GM19099 (cell line): ENCODE measurements around the gene ELFN1.

Experiments used
- POLR2A ChIP-seq: IDR thresholded peaks from 3 replicates; pipeline ENCODE4 v1.6.1; 2011; ENCODE audit warnings: low read depth; ENCODE audit not compliant: insufficient read length; ENCODE audit errors: extremely low read depth

The ELFN1 gene

DNA sequence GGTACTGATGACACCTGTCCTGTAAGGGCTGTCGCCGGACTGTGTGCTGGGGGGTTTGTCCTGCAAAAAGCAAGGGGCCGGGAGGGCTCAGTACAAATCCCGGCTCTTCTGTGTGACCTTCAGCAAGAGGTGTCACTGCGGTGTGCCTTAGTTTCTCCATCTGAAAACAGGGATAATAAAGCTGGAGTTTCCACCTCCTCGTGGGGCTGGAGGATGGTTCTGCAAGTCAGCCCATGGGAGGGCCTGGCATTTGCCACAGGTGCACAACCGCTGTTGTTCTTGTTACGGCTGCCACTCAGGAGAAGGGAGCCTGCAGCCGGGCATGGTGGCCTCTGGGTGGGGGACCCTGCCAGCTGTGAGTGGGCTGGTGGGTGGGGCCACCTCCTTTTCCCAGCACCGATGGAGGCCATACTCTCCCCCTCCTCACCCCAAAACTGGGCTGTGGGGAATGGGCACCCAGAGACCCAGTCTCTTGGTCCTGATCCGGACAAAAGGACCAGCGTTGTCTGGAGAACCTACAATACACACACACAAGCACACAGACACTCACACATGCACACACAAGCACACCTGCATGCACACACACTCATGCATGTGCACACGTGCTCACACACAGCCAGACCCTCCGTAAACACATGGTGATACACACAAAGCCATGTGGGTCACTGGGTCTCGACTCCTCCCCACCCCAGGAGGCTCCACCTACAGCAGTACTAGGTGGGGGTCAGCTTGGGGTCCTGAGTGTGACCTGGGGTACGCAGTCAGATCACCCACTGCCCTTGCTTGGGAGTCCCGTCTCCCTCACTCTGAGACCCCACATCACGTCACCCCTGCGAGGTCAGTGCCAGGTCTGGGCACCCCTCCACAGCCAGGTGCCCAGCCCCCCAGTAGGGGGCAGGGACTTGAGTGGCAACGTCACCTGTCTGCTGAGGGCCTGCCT is 34.1 kb downstream of the ELFN1 start:
- TF ChIP-seq POLR2A = no peak

GRCh38 chr7:1704811-1705738 is 35.0 kb downstream of the ELFN1 start:
- TF ChIP-seq POLR2A = no peak

GRCh38 chr7:1705856-1706255 is 35.8 kb downstream of the ELFN1 start:
- no peak for TF ChIP-seq POLR2A

- TF ChIP-seq POLR2A = no peak
Observed at GRCh38 chr7:1706381-1706720, 36.3 kb downstream of the ELFN1 start.

- TF ChIP-seq POLR2A = no peak
Observed at GRCh38 chr7:1706721-1707613, 36.9 kb downstream of the ELFN1 start.

DNA sequence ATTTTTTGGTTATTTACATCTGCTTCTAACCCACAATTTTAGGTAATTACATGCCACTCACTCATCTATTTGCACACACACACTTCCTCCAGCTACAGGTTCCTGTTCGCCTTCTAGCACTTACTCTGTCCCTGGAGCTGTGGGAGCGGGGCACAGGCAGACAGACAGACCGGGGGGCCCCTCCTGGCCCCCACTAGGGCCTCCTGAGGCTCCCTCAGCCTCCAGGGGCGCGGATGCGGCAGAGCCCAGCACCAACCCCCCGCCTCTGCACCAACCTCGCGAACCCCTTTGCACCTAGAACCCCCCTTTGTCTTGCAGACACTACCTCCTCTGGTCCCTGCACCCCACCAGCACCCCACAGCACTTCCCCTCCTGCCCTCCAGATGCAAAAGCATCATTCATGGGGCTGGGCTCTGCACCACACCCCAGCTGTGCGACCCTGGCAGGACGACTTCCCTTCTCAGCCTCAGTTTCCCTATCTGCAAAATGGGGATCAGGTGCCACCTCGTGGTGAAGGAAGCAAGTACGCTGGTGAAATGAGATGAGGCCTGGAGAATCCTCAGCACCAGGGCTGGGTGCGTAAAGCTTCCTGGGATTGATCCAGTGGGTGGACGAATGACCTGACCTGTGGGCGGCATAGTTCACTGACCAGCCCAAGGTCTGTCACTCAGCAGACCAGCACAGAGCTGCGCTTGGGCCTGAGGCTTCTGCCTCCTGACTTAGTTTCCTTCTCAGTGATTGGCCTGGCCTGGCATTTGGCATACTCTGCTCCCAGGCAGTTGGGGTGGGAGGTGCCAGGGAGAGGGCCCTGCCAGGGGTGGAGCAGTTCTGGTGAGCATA is 37.9 kb downstream of the ELFN1 start:
- no peak for TF ChIP-seq POLR2A

DNA sequence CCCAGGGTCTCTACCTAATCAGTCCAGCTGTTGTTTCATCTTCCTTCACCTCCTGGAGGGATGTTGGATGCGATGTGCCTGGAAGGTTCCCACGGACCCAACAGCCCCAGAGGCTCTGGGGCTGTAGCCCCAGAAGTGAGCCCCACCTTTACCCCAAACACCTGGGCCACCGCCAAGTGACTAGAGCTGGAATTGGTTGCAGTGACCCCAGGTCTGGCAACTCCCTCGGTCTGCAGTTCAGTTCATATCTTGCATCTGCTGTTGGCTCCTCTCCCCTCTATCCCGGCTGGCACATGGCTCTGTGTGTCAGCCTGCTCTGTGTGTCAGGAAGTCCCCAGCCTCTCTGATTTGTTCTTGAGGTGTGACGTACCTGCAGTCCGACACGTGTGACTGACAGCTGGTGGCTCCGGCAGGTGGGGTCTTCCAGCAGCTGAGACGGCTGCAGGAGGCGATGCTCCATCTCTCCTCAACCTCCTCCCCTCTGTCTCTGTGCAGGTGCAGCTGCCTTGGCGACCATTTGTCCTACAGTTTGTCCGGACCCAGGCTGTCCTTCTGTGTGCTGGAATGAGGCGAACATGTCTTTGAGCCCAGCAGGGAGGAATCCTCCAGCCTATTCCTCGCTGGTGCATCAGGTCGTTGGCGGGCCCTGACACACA is 38.6 kb downstream of the ELFN1 start:
- TF ChIP-seq POLR2A = no peak

GRCh38 chr7:1709281-1709680 is 39.2 kb downstream of the ELFN1 start:
- TF ChIP-seq POLR2A = no peak

- no peak for TF ChIP-seq POLR2A
Observed at GRCh38 chr7:1709900-1710299, 39.8 kb downstream of the ELFN1 start.

GRCh38 chr7:1710936-1711335 is 40.9 kb downstream of the ELFN1 start:
- no peak for TF ChIP-seq POLR2A

- no peak for TF ChIP-seq POLR2A
Observed at GRCh38 chr7:1712907-1713501, 42.9 kb downstream of the ELFN1 start.

DNA sequence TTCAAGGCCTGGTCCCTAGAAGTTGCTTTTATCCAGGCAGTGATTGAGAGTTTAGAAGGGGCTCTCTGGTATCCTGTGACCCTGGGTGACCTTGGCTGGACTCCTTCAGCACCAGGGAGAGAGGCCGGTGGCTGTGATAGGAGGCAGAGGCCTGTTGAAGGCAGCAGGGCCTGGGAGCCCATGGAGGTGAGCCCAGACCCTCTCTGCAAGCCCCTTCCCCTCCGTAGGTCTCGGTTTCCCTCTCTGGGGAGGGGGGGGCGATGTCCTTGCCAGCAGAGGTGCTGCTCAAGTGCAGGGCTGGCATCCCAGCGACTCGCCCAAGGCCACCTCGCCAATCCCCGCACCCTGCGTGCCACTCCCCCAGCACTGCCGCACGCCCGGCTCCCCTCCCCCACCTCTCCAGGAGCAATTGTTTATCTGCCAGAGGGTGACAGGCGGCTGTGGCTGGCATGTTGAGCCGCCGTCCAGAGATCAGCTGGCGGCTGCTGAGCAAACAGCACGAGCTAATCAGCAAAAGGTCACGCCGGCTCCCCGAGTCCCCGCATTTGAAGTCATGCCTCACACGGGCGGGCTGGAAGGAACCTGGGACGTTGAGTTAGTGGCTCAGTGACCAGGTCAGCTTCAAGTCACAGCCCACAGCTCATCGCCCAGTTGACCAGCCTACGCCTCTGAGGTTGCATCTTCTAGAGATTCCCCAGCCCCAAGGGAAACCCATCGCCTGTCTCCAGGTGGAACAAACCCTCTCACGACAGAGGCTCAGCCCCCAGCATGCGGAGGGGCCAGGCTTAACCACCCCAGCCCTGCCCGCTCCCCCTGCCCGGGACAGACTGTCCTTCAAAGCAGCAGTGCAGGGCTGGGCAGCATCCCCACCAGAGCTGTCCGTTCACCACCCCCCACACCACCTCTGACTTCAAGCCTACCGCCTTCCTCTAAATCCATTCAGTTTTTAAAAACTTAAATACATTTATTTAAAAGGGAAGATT is 43.7 kb downstream of the ELFN1 start:
- no peak for TF ChIP-seq POLR2A

DNA sequence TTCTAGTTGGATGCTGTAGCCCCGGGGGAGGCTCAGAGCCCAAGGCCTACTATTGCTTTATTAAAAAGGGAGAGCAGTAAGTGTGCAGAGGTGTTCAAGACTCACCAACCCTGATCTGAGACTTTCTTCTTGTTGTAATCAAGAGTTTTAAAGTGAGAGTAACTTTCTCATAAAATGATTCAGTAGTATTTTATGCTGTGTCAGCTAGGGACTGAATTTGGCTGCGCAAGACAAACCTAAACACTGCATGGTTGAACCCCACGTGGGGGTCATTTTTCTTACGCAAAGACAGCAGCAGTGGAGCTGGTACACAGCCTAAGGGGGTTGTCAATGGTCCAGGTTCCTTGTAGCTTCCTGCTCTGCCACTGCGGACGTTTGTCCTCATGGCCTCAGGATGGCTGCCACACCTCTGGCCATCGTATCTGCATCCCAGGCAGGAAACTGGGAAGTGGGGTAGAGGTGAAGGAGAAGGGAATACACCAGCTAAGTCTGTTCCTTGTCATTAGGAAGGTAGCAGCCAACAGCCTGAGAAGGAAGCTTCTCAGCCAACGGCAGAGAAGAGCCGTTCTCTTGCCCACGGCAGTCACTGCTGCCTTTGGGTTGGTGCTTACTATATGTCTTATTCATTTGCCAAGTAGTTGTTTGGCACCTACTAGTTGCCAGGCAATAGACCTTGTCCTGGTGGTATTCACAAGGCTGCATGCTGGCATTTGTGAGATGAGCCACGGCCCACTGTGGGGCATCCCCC is 44.7 kb downstream of the ELFN1 start:
- no peak for TF ChIP-seq POLR2A
